SU-DHL-6 (cell line): ENCODE data around the gene PTPRJ.
"Not testable (repeated sequence)": the region's sequence is repeated elsewhere in the genome, so short reads cannot be mapped to it uniquely, and the experiment has no call there.

Experiments used
- H2AFZ ChIP-seq: fragments of 200-600 bp; sonication (generic); 2 replicates; pipeline ENCODE4 v1.6.1; 2014; ENCODE audit warnings: low read depth, mild to moderate bottlenecking, moderate library complexity, mixed read lengths, antibody characterized with exemption, low read length; ENCODE audit not compliant: severe bottlenecking
- H3F3A ChIP-seq: fragments of 200-600 bp; shearing (Covaris generic); 2 replicates; pipeline ENCODE4 v1.6.0; 2016; ENCODE audit warnings: antibody characterized with exemption, mild to moderate bottlenecking; ENCODE audit not compliant: insufficient read depth
- H3K27ac ChIP-seq: fragments of 200-600 bp; sonication (generic); 2 replicates; pipeline ENCODE4 v1.5.1; 2016; ENCODE audit warnings: low read depth, mild to moderate bottlenecking, low read length, moderate library complexity, mixed read lengths
- H3K27me3 ChIP-seq: fragments of 200-600 bp; sonication (generic), shearing (Covaris generic); 2 replicates; pipeline ENCODE4 v1.6.0; 2014; ENCODE audit warnings: mild to moderate bottlenecking, low read length
- H3K36me3 ChIP-seq: fragments of 200-600 bp; sonication (generic); 2 replicates; pipeline ENCODE4 v1.6.1; 2014; ENCODE audit warnings: mild to moderate bottlenecking, low read length, mixed read lengths
- H3K4me2 ChIP-seq: fragments of 300-600, 200-600 bp; shearing (Covaris generic), sonication (generic); 2 replicates; pipeline ENCODE4 v1.6.0; 2014; ENCODE audit warnings: low read length, low read depth, mild to moderate bottlenecking; ENCODE audit not compliant: poor library complexity, severe bottlenecking
- H3K4me3 ChIP-seq: fragments of 200-600 bp; sonication (generic); 2 replicates; pipeline ENCODE4 v1.5.1; 2014; ENCODE audit warnings: antibody characterized with exemption, low read length, mild to moderate bottlenecking, mixed read lengths; ENCODE audit not compliant: insufficient read depth, poor library complexity, severe bottlenecking
- H3K79me2 ChIP-seq: fragments of 200-600 bp; sonication (generic); 2 replicates; pipeline ENCODE4 v1.6.1; 2014; ENCODE audit warnings: mild to moderate bottlenecking, low read length, moderate library complexity; ENCODE audit not compliant: insufficient read depth
- H3K9ac ChIP-seq: fragments of 200-600 bp; sonication (generic); 2 replicates; pipeline ENCODE4 v1.7.0; 2014; ENCODE audit warnings: mild to moderate bottlenecking, low read length
- H3K9me2 ChIP-seq: fragments of 200-600 bp; sonication (generic); replicated peaks from 2 replicates; pipeline ENCODE4 v1.6.1; 2014; ENCODE audit warnings: low read length; ENCODE audit not compliant: insufficient read depth
- H3K9me3 ChIP-seq: fragments of 200-600 bp; sonication (generic); 2 replicates; pipeline ENCODE4 v1.6.1; 2014; ENCODE audit warnings: low read length, mixed read lengths; ENCODE audit not compliant: insufficient read depth
- H4K20me1 ChIP-seq: fragments of 200-600 bp; sonication (generic); 2 replicates; pipeline ENCODE4 v1.6.1; 2014; ENCODE audit warnings: low read depth, mild to moderate bottlenecking, antibody characterized with exemption, low read length, moderate library complexity, mixed read lengths
- CTCF ChIP-seq: fragments of 200-600 bp; sonication (generic); IDR thresholded peaks from one replicate; pipeline ENCODE4 v1.5.1; 2017; ENCODE audit warnings: antibody characterized with exemption, mild to moderate bottlenecking, low read length, moderate library complexity; ENCODE audit not compliant: insufficient read depth, poor library complexity, severe bottlenecking
- EZH2phosphoT487 ChIP-seq: fragments of 200-600 bp; sonication (generic), shearing (Covaris generic); conservative IDR thresholded peaks from 2 replicates; pipeline ENCODE4 v1.6.1; 2018; ENCODE audit warnings: mild to moderate bottlenecking, antibody characterized with exemption, low read length, moderate library complexity, mixed read lengths

PTPRJ gene

GRCh38 chr11:47948137-47948536, 32.2 kb upstream of the PTPRJ start:
- Histone ChIP-seq H3K27me3 (no peaks in the 10 kb centered on the region), H3K4me2 (no peak overlapping the region), H2AFZ (no peak overlapping the region), H3K9me3 (no peaks in the 10 kb centered on the region), H3K27ac (no peak overlapping the region), H3K36me3 (no peaks in the 10 kb centered on the region), H3K4me3 (no peak overlapping the region), H4K20me1 (no peaks in the 10 kb centered on the region), H3K9me2 (no peaks in the 10 kb centered on the region), H3K9ac (no peak overlapping the region), H3K79me2 (no peaks in the 10 kb centered on the region), H3F3A (no peaks in the 10 kb centered on the region)
- TF ChIP-seq EZH2phosphoT487 (no peak), CTCF (no peak)

GRCh38 chr11:47949001-47949675, 31.2 kb upstream of the PTPRJ start:
- not testable (repeated sequence) for H3K79me2 ChIP-seq, H3K4me2 ChIP-seq, H4K20me1 ChIP-seq

GRCh38 chr11:47950396-47950795, 30.0 kb upstream of the PTPRJ start:
- no peaks in the 10 kb centered on the region for H3K9me2 ChIP-seq
- H3K9me3 ChIP-seq = no peaks in the 10 kb centered on the region
- H3K36me3 ChIP-seq = no peaks in the 10 kb centered on the region
- H2AFZ ChIP-seq = no peak overlapping the region
- no peak overlapping the region for H3K27ac ChIP-seq
- no peak for TF ChIP-seq EZH2phosphoT487
- no peak for TF ChIP-seq CTCF
- no peak overlapping the region for H3K4me2 ChIP-seq
- H3K4me3 ChIP-seq = no peak overlapping the region
- H4K20me1 ChIP-seq = no peaks in the 10 kb centered on the region
- H3F3A ChIP-seq = no peaks in the 10 kb centered on the region
- H3K27me3 ChIP-seq = no peaks in the 10 kb centered on the region
- H3K9ac ChIP-seq = no peak overlapping the region
- H3K79me2 ChIP-seq = no peaks in the 10 kb centered on the region

More at GRCh38 chr11:47949001-47949675, 31.2 kb upstream of the PTPRJ start:
- H3K9me3 ChIP-seq, H3K4me3 ChIP-seq, H3K9me2 ChIP-seq, H3K36me3 ChIP-seq, H3K27ac ChIP-seq, H3F3A ChIP-seq, H3K9ac ChIP-seq, H2AFZ ChIP-seq, H3K27me3 ChIP-seq: not testable (repeated sequence)

- not testable (repeated sequence) for H3K4me2 ChIP-seq, H3K9ac ChIP-seq, H3K9me3 ChIP-seq, H3K27ac ChIP-seq, H3K36me3 ChIP-seq, H4K20me1 ChIP-seq, H3F3A ChIP-seq, H2AFZ ChIP-seq, H3K9me2 ChIP-seq, H3K27me3 ChIP-seq, H3K4me3 ChIP-seq, H3K79me2 ChIP-seq
These were observed 28.9 kb upstream of the PTPRJ start for GRCh38 chr11:47951504-47951903.
